HG02943 (cell line): ENCODE measurements around the gene CTXN1.
"Not testable (repeated sequence)": the region's sequence is repeated elsewhere in the genome, so short reads cannot be mapped to it uniquely, and the experiment has no call there.

Source experiments
- ATAC-seq: cut with Tn5 transposase; IDR thresholded peaks from one replicate; pipeline ENCODE4 v1.9.1; 2021; ENCODE audit warnings: mild to moderate bottlenecking, low read depth, moderate library complexity; ENCODE audit not compliant: unreplicated experiment

Gene CTXN1

GRCh38 chr19:7903244-7904073 lies 22.5 kb downstream of the CTXN1 start, which contains the start of gene MAP2K7:
Gene MAP2K7, plus strand, starts transcription at chr19:7903877. Its CDS starts 68 bp downstream, at chr19:7903945.
- ATAC-seq = peak; percentile 83

DNA sequence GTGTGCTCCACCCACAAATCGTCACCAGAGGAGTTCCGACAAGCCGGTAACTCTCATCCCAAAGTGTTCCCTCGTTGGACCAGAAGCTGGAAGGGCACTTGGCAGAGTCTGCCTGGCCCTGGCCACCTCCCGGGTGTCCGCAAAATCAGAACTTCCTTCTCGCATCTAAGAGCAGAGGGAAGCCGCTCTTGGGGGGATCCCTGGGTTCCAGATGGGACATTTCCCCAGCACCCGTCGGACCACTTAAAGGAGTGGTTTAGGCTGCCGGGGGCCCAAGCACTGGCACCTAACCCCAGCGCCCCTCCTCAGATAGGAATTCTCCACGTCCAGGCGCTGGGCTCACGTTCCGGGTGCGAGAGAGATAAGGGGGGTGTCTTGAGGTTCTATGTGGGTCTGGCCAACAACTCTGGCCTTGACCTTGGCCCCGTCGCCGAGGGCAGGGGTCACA lies 23.1 kb downstream of the CTXN1 start:
- ATAC-seq = peak; percentile 19

GRCh38 chr19:7901337-7901736 lies 24.6 kb downstream of the CTXN1 start:
- ATAC-seq = no peak

GRCh38 chr19:7900931-7901330 lies 25.0 kb downstream of the CTXN1 start:
- ATAC-seq = no peak

- no peak for ATAC-seq
These were observed 25.5 kb downstream of the CTXN1 start for GRCh38 chr19:7900401-7900870.

- ATAC-seq = no peak
These were observed 26.1 kb downstream of the CTXN1 start for GRCh38 chr19:7899751-7900378.

DNA sequence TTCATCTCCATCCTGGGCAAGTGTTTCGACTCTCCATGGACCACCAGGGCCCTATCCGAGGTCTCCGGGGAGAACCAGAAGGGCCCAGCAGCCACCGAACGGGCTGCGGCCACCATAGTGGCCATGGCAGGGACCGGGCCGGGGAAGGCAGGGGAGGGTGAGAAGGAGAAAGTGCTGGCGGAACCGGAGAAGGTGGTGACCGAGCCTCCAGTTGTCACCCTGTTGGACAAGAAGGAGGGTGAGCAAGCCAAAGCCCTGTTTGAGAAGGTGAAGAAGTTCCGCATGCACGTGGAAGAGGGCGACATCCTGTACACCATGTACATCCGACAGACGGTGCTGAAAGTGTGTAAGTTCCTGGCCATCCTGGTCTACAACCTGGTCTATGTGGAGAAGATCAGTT lies 27.0 kb downstream of the CTXN1 start:
- no peak for ATAC-seq

DNA sequence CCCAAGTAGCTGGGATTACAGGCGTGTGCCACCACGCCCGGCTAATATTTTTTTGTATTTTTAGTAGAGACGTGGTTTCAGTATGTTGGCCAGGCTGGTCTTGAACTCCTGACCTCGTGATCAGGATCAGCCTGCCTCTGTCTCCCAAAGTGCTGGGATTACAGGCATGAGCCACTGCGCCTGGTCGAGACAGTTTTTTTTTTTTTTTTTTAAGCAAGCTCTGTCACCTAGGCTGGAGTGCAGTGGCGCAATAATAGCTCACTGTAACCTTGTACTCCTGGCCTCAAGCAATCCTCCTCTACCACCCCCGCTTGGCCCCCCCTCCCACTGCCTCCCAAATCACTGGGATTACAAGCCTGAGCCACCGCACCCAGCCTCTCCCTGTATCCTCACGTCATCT lies 28.6 kb downstream of the CTXN1 start:
- ATAC-seq = no peak

- ATAC-seq = no peak
These were observed 30.4 kb downstream of the CTXN1 start for GRCh38 chr19:7895565-7895964.

DNA sequence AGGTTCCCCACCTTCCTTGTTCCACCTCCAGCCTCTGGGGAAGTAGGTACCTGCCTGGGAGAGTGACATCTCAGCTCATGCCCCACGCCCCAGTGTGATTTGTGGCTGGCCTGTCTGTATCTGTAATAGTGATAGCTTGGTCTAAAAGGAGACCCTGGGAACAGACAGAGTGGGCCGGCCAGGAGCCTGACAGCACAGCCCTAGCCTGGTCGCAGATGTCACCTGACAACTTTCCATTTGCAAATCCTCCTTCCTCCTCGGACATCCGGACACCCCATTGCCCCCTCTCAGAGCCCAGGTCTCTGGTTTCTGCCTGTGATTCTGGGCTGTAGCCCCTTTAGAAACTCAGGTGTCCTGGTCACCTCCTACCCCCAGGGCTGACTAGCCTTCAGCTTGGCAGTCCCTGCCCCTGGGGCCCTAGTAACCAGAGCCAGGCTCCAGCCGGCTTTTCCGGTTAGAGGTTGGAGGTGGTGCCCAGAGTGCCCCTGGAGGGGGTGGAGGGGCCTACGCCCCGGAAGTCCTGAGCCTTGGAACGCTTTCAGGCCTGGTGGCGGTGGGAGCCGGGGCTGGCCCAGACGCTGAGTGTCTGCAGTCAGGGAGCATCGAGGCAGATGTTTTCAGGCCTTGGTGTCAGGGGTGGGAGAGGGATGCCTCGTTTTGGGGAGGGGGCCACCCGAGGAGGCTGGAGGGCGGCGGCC lies 31.2 kb downstream of the CTXN1 start:
- no peak for ATAC-seq

DNA sequence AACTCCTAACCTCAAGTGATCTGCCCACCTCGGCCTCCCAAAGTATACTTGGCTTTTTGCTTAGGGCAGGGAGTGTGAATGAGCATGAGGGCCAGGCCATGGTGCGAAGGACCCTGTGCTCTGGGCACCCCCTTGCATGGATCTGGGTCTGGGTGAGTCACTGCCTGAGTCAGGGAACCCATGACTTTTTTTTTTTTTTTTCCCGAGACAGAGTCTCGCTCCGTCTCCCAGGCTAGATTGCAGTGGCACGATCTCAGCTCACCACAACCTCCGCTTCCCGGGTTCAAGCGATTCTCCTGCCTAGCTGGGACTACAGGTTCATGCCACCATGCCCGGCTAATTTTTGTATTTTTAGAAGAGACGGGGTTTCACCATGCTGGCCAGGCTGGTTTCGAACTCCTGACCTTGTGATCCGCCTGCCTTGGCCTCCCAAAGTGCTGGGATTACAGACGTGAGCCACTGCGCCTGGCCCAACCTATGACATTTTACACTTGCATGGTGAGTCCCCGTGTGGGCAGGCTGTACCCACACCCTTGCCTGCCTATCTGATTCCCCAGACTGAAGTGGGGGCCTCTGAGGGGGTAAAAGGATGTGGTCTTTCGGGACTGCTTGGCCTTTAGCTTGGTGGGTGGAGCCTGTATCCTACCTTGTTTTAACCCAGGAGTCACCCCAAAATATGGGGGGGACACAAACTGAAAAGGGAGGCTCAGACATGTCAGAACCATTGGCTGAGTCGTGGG lies 32.4 kb downstream of the CTXN1 start:
- ATAC-seq = not testable (repeated sequence)

GRCh38 chr19:7888826-7889217 lies 37.1 kb downstream of the CTXN1 start:
- ATAC-seq = no peak

DNA sequence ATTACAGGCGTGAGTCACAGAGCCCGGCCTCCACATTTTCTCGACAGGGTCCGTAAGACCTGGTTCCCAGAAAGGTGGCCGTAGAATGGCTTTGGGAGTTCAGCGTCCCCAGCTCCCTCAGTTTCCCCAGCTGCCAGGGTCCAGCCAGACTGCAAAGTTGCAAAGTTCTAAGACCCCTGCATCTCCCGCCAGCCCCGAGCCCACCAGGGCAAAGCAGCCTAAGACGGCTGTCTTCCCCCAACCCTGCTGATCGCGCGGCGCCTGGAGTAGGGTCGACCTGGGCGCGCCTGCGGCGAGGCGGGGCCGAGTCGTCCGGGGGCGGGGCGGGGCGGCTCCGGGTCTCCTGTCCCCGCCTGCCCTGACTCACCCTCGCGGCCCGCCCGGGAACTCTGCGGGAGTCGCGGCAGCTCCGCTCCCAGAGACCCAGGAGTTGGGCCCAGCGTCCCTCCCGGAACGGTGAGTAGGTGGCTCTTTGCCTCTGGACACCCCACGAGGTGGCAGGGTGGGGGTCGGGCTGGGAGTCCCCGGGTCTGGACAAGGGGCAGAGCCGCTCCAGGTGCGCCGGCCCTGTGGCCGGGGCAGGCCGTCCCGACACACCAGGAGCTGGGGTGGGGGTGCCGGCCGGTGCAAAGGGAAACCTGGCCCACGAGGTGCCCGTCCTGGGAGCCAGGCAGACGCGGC lies 37.6 kb downstream of the CTXN1 start, which contains the start of gene LRRC8E:
Gene LRRC8E (plus strand): TSS at position 366 of the 681 bp plus-strand sequence. CDS start 7,094 bp downstream, outside the sequence.
- no peak for ATAC-seq

DNA sequence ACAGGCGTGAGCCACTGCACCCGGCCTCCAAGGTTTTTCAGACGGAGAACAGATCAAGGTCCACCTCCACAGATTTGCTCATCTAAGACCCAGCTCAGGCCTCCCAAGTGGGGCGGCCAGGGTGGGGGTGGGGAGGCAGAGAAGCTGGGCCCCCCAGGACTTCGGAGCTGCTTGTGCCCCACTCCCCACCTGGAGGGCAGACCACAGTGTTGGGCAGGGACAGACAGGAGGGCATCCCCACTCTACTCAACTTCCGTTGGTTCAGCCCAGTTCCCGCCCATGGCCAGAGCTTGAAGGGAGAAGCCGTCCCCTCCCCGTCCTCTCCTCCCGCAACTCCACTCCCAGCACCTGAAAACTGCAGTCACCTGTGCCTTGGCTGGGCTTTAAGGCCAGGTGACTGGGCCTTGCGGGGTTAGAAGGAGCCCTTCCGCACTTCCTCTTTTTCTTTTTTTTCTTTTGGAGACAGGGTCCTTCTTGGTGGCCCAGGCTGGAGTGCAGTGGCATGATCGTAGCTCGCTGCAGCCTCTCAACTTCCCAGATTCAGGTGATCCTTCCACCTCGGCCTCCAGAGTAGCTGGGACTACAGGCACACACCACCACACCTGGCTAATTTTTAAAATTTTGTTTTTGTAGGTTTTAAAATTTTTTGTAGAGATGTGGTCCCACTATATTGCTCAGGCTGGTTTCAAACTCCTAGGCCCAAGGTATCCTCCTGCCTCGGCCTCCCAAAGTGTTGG lies 38.4 kb downstream of the CTXN1 start:
- no peak for ATAC-seq

DNA sequence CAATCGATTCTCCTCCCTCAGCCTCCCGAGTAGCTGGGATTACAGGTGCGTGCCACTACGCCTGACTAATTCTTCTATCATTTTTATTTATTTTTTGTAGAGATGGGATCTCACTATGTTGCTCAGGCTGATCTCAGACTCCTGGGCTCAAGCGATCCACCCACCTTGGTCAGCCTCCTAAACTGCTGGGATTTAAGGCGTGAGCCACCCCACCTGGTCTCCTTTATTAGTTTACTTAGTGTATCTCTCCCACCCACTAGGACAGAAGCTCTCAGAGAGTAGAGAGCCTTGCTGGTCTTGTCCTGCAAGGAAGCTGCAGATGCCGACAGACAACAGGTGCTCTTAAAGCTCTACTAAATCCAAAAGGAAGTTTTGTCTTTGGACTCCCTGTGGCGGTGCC lies 40.1 kb downstream of the CTXN1 start:
- no peak for ATAC-seq

- ATAC-seq = no peak
These were observed 42.0 kb downstream of the CTXN1 start for GRCh38 chr19:7883796-7884570.

DNA sequence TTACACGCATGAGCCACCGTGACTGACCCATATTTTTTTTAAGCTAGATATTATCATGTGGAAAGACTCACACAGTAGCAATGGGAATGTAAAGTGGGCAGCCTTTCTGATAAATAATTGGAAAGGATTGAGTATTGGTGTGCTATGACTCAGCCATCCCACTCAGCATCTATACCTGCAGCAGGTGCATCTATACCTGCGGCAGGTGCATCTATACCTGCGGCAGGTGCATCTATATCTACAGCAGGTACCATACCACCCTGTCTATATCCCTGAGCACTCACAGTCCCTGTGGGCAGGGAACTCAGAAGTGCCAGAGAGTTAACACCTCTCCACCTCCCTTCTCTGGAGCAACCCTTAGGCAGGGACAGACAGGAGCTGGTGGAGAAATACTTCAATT lies 42.8 kb downstream of the CTXN1 start:
- no peak for ATAC-seq

DNA sequence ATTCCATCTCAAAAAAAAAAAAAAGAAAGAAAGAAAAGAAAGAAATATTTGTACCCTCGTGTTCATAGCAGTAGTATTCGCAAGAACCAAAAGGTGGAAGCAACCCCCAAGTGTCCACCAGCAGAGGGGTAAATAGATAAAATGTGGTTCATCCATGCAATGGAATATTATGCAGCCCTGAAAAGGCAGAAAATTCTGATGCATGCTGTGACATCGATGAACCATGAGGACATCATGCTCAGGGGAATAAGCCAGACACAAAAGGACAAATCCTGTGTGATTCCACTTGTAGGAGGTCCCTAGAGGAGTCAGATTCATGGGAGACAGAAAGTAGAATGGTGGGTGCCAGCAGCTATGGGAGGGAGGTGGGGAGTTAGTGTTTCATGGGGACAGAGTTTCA lies 44.0 kb downstream of the CTXN1 start:
- no peak for ATAC-seq
